Caco-2 (cell line): Measurements from ENCODE around the gene TP53BP2. TPM values are rescaled to one million over a fixed set of nuclear protein-coding genes. Genes with fewer than 3 reads are reported as not detected.
"Not testable (repeated sequence)": the region's sequence is repeated elsewhere in the genome, so short reads cannot be mapped to it uniquely, and the experiment has no call there.

Source experiments
- BruUV-seq: library from RNA; stranded (reverse); fragments of 400-500 nt; replicated peaks from 2 replicates; lab custom pipeline; 2021; lab: Mats Ljungman, UMichigan
- CTCF ChIA-PET: fragments of 300-600 bp; sonication (Branson Sonifier 250); formaldehyde crosslinking; loops from one replicate; lab custom pipeline; 2022; ENCODE audit warnings: antibody characterized with exemption; lab: Charles Lee
- POLR2A ChIA-PET: fragments of 300-600 bp; sonication (Branson Sonifier 250); formaldehyde crosslinking; loops from one replicate; lab custom pipeline; 2022; ENCODE audit warnings: antibody characterized with exemption; lab: Charles Lee
- DNase-seq, 2 experiments: peaks; one replicate each; pipeline versions ENCODE4 v3.0.0 to v3.0.0-alpha.2; 2020 to 2022
- H3K27me3 ChIP-seq: replicated peaks from 2 replicates; pipeline ENCODE4 v1.6.0; 2011; ENCODE audit warnings: low read length; ENCODE audit not compliant: control insufficient read depth, insufficient read depth
- H3K36me3 ChIP-seq: 2 replicates; pipeline ENCODE4 v1.5.1; 2011; ENCODE audit warnings: low read length; ENCODE audit not compliant: control insufficient read depth, insufficient read depth
- H3K4me1 ChIP-seq: fragments of 250-450 bp; sonication (Bioruptor Pico); 2 replicates; pipeline ENCODE4 v1.5.1; 2020; ENCODE audit warnings: mild to moderate bottlenecking
- H3K4me3 ChIP-seq: 2 replicates; pipeline ENCODE4 v1.5.1; 2011; ENCODE audit warnings: low read depth, mild to moderate bottlenecking, control low read depth, low read length
- H3K9me3 ChIP-seq: fragments of 250-450 bp; sonication (Bioruptor Pico); 2 replicates; pipeline ENCODE4 v1.5.1; 2020; ENCODE audit warnings: mild to moderate bottlenecking, moderate library complexity
- H3K27ac Mint-ChIP-seq: one replicate; pipeline ENCODE4 v1.8.0; 2022; ENCODE audit warnings: mixed read lengths; ENCODE audit not compliant: unreplicated experiment
- H3K27me3 Mint-ChIP-seq: one replicate; pipeline ENCODE4 v1.8.0; 2022; ENCODE audit warnings: mixed read lengths; ENCODE audit not compliant: insufficient read depth, unreplicated experiment
- H3K36me3 Mint-ChIP-seq: one replicate; pipeline ENCODE4 v1.8.0; 2022; ENCODE audit warnings: mild to moderate bottlenecking, mixed read lengths; ENCODE audit not compliant: insufficient read depth, unreplicated experiment
- H3K4me1 Mint-ChIP-seq: one replicate; pipeline ENCODE4 v1.8.0; 2022; ENCODE audit warnings: low read depth, mixed read lengths; ENCODE audit not compliant: unreplicated experiment
- H3K4me3 Mint-ChIP-seq: one replicate; pipeline ENCODE4 v1.8.0; 2022; ENCODE audit warnings: mild to moderate bottlenecking, moderate library complexity, mixed read lengths; ENCODE audit not compliant: unreplicated experiment
- H3K9me3 Mint-ChIP-seq: one replicate; pipeline ENCODE4 v1.8.0; 2022; ENCODE audit warnings: mixed read lengths; ENCODE audit not compliant: unreplicated experiment
- CTCF ChIP-seq, 2 experiments: fragments of 200-600 bp in 1 of 2; IDR thresholded peaks; 1 replicate in 1 of 2; 2 replicates in 1 of 2; pipeline versions ENCODE4 v1.5.1 to v1.8.0; 2011 to 2022; ENCODE audit warnings: antibody characterized with exemption in 1 of 2, control low read depth in 1 of 2, inconsistent platforms in 1 of 2, low read depth in 1 of 2, low read length in 1 of 2, mild to moderate bottlenecking in 1 of 2, moderate library complexity in 1 of 2; ENCODE audit not compliant: insufficient read depth in 1 of 2, severe bottlenecking in 1 of 2, unreplicated experiment in 1 of 2
- intact Hi-C: fragments of 100-400 bp; cut with micrococcal nuclease; formaldehyde crosslinking; loops from one replicate; pipeline ENCODE4 v1.10.0; 2022; ENCODE audit not compliant: unreplicated experiment
- total RNA-seq: library from RNA; stranded (reverse); gene quantifications from 2 replicates; pipeline ENCODE4 v1.2.3, GENCODE V29; 2022

The TP53BP2 gene
- total RNA-seq, 1 experiment from 2014 or later: 49.6 TPM

- Histone ChIP-seq H3K9me3 (no peaks in the 10 kb centered on the region), H3K4me3 (no peak overlapping the region), H3K4me1 (peaks cover 9% of the 10 kb centered on the region), H3K27me3 (no peaks in the 10 kb centered on the region), H3K36me3 (peaks cover 1% of the 10 kb centered on the region; the same call in 1 of the 2 replicates)
- Mint-ChIP-seq H3K9me3 (no peaks in the 10 kb centered on the region), H3K36me3 (peaks cover 76% of the 10 kb centered on the region), H3K27me3 (no peaks in the 10 kb centered on the region), H3K27ac (no peak overlapping the region), H3K4me1 (peaks cover 8% of the 10 kb centered on the region), H3K4me3 (no peak overlapping the region)
- BruUV-seq: no TSS peak
- intact Hi-C loops: no loop called here
- ChIA-PET POLR2A (no interaction called here), CTCF (no interaction called here)
- TF ChIP-seq CTCF (IDR thresholded peaks at IDR 0.05; ENCODE audit: insufficient read depth in 1 of 2, low read depth in 1 of 2, low read length in 1 of 2, severe bottlenecking in 1 of 2, unreplicated experiment in 1 of 2): no peak
- DNase-seq: no peak
Measured at GRCh38 chr1:223810586-223810985, 35.2 kb downstream of the TP53BP2 start.

GRCh38 chr1:223809905-223810304 lies 35.8 kb downstream of the TP53BP2 start:
- H3K9me3 Mint-ChIP-seq, H3K4me3 Mint-ChIP-seq, H3K27me3 Mint-ChIP-seq, BruUV-seq, H3K27me3 ChIP-seq, DNase-seq, H3K4me1 Mint-ChIP-seq, H3K4me3 ChIP-seq, CTCF ChIA-PET, H3K9me3 ChIP-seq, H3K27ac Mint-ChIP-seq, H3K4me1 ChIP-seq, intact Hi-C loops, H3K36me3 ChIP-seq: not testable (repeated sequence)
- POLR2A ChIA-PET: interaction anchor here (0.5 kb wide), 1 partner anchor 34 kb away, joined by 3 read pairs; no protein-coding TSS in a partner anchor
- H3K36me3 Mint-ChIP-seq: peaks cover 69% of the 10 kb centered on the region

GRCh38 chr1:223803211-223803610 lies 42.5 kb downstream of the TP53BP2 start:
- POLR2A ChIA-PET: no interaction called here
- H3K4me3 ChIP-seq: no peak overlapping the region
- no peaks in the 10 kb centered on the region for H3K9me3 ChIP-seq
- H3K36me3 ChIP-seq: peaks cover 2% of the 10 kb centered on the region
- CTCF ChIA-PET: no interaction called here
- intact Hi-C loops: no loop called here
- H3K27me3 ChIP-seq: no peaks in the 10 kb centered on the region
- Mint-ChIP-seq H3K27ac (no peak overlapping the region), H3K4me3 (no peak overlapping the region), H3K9me3 (no peaks in the 10 kb centered on the region), H3K27me3 (no peaks in the 10 kb centered on the region), H3K36me3 (peaks cover 75% of the 10 kb centered on the region), H3K4me1 (no peaks in the 10 kb centered on the region)
- DNase-seq: no peak
- no peaks in the 10 kb centered on the region for H3K4me1 ChIP-seq
- no peak for TF ChIP-seq CTCF (IDR thresholded peaks at IDR 0.05; ENCODE audit: insufficient read depth in 1 of 2, low read depth in 1 of 2, low read length in 1 of 2, severe bottlenecking in 1 of 2, unreplicated experiment in 1 of 2)
- BruUV-seq: no TSS peak

- Histone ChIP-seq H3K36me3 (peaks cover 2% of the 10 kb centered on the region), H3K4me3 (no peak overlapping the region), H3K27me3 (no peaks in the 10 kb centered on the region), H3K4me1 (no peaks in the 10 kb centered on the region), H3K9me3 (no peaks in the 10 kb centered on the region)
- Mint-ChIP-seq H3K4me1 (no peaks in the 10 kb centered on the region), H3K4me3 (no peak overlapping the region), H3K36me3 (peaks cover 80% of the 10 kb centered on the region), H3K27ac (no peak overlapping the region), H3K27me3 (no peaks in the 10 kb centered on the region), H3K9me3 (no peaks in the 10 kb centered on the region)
- ChIA-PET CTCF (no interaction called here), POLR2A (no interaction called here)
- DNase-seq: no peak
- TF ChIP-seq CTCF (IDR thresholded peaks at IDR 0.05; ENCODE audit: insufficient read depth in 1 of 2, low read depth in 1 of 2, low read length in 1 of 2, severe bottlenecking in 1 of 2, unreplicated experiment in 1 of 2): no peak
- no TSS peak for BruUV-seq
- intact Hi-C loops: no loop called here
Measured at GRCh38 chr1:223802602-223803001, 43.1 kb downstream of the TP53BP2 start.
